K562 (cell line): ENCODE data around the gene ACTL9. TPM values are rescaled to one million over a fixed set of nuclear protein-coding genes. Genes with fewer than 3 reads are reported as not detected.

Source experiments
- DMBX1 ChIP-seq: fragments of 250-450 bp; sonication (Bioruptor Pico); IDR thresholded peaks from 2 replicates; pipeline ENCODE4 v1.8.0; 2022; ENCODE audit warnings: inconsistent platforms, mild to moderate bottlenecking, moderate library complexity, borderline replicate concordance
- DNMT1 ChIP-seq: fragments of 450-650 bp; IDR thresholded peaks from 2 replicates; pipeline ENCODE4 v1.6.1; 2016; ENCODE audit warnings: antibody characterized with exemption, mild to moderate bottlenecking
- FOXA3 ChIP-seq, 2 experiments: fragments of 450-650 bp in 1 of 2; sonication (generic) in 1 of 2; formaldehyde crosslinking; IDR thresholded peaks in 1 of 2; conservative IDR thresholded peaks in 1 of 2; 2 replicates each; pipeline versions ENCODE4 v1.4.0 to v1.8.0; 2020 to 2022; ENCODE audit warnings: mild to moderate bottlenecking in 2 of 2, missing genetic modification reagents in 1 of 2
- KDM4B ChIP-seq, 2 experiments: fragments of 450-650 bp in 1 of 2; sonication (generic) in 1 of 2; IDR thresholded peaks; 2 replicates each; pipeline ENCODE4 v1.6.1; 2016 to 2017; ENCODE audit warnings: borderline replicate concordance in 2 of 2, antibody characterized with exemption in 1 of 2, low read depth in 1 of 2, mild to moderate bottlenecking in 1 of 2
- NCOA2 ChIP-seq, 2 experiments: fragments of 450-650 bp; IDR thresholded peaks; 2 replicates each; pipeline ENCODE4 v1.6.1; 2018; ENCODE audit warnings: mild to moderate bottlenecking in 2 of 2, moderate library complexity in 1 of 2; ENCODE audit not compliant: partially characterized antibody in 2 of 2
- REST ChIP-seq, 2 experiments: fragments of 450-650 bp; formaldehyde crosslinking in 1 of 2; IDR thresholded peaks; 2 replicates each; pipeline versions ENCODE4 v1.4.0 to v1.6.1; 2014 to 2020; ENCODE audit warnings: mild to moderate bottlenecking in 2 of 2, borderline replicate concordance in 1 of 2, low read depth in 1 of 2
- SFPQ ChIP-seq: fragments of 200-400 bp; formaldehyde crosslinking; IDR thresholded peaks from 2 replicates; pipeline ENCODE4 v1.6.1; 2017; ENCODE audit warnings: mild to moderate bottlenecking, low read depth, low read length, moderate library complexity
- SMARCC2 ChIP-seq: fragments of 450-650 bp; IDR thresholded peaks from 2 replicates; pipeline ENCODE4 v1.6.1; 2017; ENCODE audit warnings: antibody characterized with exemption, moderate library complexity, mild to moderate bottlenecking, low read depth
- ZHX1 ChIP-seq: fragments of 150-350 bp; conservative IDR thresholded peaks from 2 replicates; pipeline ENCODE4 v1.6.1; 2014; ENCODE audit warnings: low read length
- ZNF436 ChIP-seq: fragments of 250-450, 450-650 bp; sonication (Bioruptor Pico); formaldehyde crosslinking; IDR thresholded peaks from 2 replicates; pipeline ENCODE4 v1.7.0; 2020; ENCODE audit warnings: mild to moderate bottlenecking
- polyA plus RNA-seq, 8 experiments: library from polyadenylated mRNA; depleted of rRNA in 4 of 8; stranded (reverse) in 5 of 8; unstranded in 3 of 8; fragments of >200 nt; fragmentation: Nextera tagmentation in 2 of 8; fragmentation: Illumina TruSeq in 1 of 8; extraction: Ambion mirVana in 2 of 8; extraction: Trizol in 1 of 8; gene quantifications; 2 replicates each; pipeline versions ENCODE4 v1.2.1 to v1.2.3, GENCODE V29; 2011 to 2014; ENCODE audit warnings: inconsistent platforms in 1 of 8, missing spikeins in 1 of 8
- total RNA-seq, 7 experiments: library from RNA; depleted of rRNA in 6 of 7; stranded (reverse); fragments of >200 nt in 6 of 7; fragmentation: Illumina TruSeq in 2 of 7; extraction: Trizol in 2 of 7; gene quantifications; 2 replicates each; pipeline versions ENCODE4 v1.2.1 to v1.2.3, GENCODE V29; 2011 to 2021; ENCODE audit warnings: low replicate concordance in 1 of 7
- TF ChIP-seq, protein P1 (sequence below): fragments of 250-450 bp; sonication (Bioruptor Pico); IDR thresholded peaks from 2 replicates; pipeline ENCODE4 v1.8.0; 2021; ENCODE audit warnings: mild to moderate bottlenecking, moderate library complexity

Gene ACTL9
- total and polyA plus RNA-seq, 9 of the 15 experiments (the other 6 are each of a cell fraction or from before 2014, with no cell fraction given): not detected

DNA sequence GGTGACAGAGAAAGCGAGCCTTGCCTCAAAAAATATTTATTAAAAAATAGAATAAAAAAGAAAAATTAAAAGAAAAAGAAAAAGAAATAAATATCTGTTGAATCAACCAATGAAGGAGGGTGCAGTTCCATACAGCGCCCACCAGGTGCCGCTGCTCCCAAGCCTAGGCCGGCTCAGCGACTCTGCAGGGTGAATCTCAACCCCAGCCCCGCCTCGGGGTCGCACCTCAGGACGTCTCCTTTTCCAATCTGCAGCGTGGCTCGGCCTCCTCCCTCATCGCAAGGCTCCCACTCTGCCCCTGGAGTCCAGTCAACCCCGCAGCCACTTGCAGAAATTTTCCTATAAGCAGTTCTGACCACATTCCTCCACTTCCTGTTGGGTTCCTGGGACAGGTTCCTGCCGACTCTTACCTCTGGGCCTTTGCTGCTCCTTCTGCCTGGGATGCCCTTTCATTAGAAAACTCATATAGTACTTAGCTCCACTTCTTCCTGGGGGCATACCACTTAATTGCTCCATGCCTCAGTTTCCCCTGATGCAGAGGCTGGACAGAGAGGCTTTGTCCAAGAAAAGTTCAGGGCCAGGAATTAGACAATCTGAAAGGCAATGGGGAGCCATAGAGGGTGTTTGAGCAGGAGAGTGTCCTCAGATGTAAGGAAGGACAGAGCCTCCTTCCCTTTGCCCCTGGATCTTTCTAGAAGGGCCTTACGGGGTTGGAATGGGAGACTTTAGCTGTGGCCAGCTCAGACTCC, 43.8 kb downstream of the ACTL9 start (continued):
- TF ChIP-seq SFPQ (no peak), ZHX1 (no peak), KDM4B (IDR thresholded peaks at IDR 0.05; ENCODE audit: borderline replicate concordance in 2 of 2, low read depth in 1 of 2) (no peak), REST (IDR thresholded peaks at IDR 0.05; ENCODE audit: borderline replicate concordance) (peak; percentile 85; the same call in 1 of the 2 replicates), REST (CRISPR knock-in tag; IDR thresholded peaks at IDR 0.05; ENCODE audit: low read depth) (no peak), DNMT1 (no peak), ZNF436 (CRISPR knock-in tag) (no peak), FOXA3 (CRISPR knock-in tag; conservative IDR thresholded peaks at IDR 0.05 in 1 of 2, IDR thresholded peaks at IDR 0.05 in 1 of 2) (no peak), SMARCC2 (no peak), NCOA2 (IDR thresholded peaks at IDR 0.05; ENCODE audit: partially characterized antibody in 2 of 2) (no peak), DMBX1 (CRISPR knock-in tag) (no peak)
- TF ChIP-seq, protein P1, sequence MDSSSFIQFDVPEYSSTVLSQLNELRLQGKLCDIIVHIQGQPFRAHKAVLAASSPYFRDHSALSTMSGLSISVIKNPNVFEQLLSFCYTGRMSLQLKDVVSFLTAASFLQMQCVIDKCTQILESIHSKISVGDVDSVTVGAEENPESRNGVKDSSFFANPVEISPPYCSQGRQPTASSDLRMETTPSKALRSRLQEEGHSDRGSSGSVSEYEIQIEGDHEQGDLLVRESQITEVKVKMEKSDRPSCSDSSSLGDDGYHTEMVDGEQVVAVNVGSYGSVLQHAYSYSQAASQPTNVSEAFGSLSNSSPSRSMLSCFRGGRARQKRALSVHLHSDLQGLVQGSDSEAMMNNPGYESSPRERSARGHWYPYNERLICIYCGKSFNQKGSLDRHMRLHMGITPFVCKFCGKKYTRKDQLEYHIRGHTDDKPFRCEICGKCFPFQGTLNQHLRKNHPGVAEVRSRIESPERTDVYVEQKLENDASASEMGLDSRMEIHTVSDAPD (CRISPR knock-in tag): no peak
